Ishikawa (cell line): ENCODE data around the gene ADGRE3.
A peak's percentile ranks its signal among the peaks of the same experiment; 100 is the strongest.

Experiments used
- CEBPB ChIP-seq: IDR thresholded peaks from 2 replicates; pipeline ENCODE4 v1.6.1; 2012
- CREB1 ChIP-seq: IDR thresholded peaks from 2 replicates; pipeline ENCODE4 v1.6.1; 2012; ENCODE audit warnings: low read depth
- EGR1 ChIP-seq: IDR thresholded peaks from 2 replicates; pipeline ENCODE4 v1.6.1; 2012
- EP300 ChIP-seq: IDR thresholded peaks from 2 replicates; pipeline ENCODE4 v1.6.1; 2012; ENCODE audit warnings: borderline replicate concordance
- FOXM1 ChIP-seq: IDR thresholded peaks from 2 replicates; pipeline ENCODE4 v1.6.1; 2012; ENCODE audit warnings: low read depth, borderline replicate concordance
- NFIC ChIP-seq: IDR thresholded peaks from 2 replicates; pipeline ENCODE4 v1.6.1; 2012
- RAD21 ChIP-seq: IDR thresholded peaks from 2 replicates; pipeline ENCODE4 v1.6.1; 2012; ENCODE audit warnings: low read depth
- REST ChIP-seq: IDR thresholded peaks from 2 replicates; pipeline ENCODE4 v1.6.1; 2012; ENCODE audit warnings: low read depth, mild to moderate bottlenecking
- TAF1 ChIP-seq: IDR thresholded peaks from 2 replicates; pipeline ENCODE4 v1.6.1; 2012; ENCODE audit warnings: low read depth, mild to moderate bottlenecking
- TCF12 ChIP-seq: IDR thresholded peaks from 2 replicates; pipeline ENCODE4 v1.6.1; 2012; ENCODE audit warnings: low read depth
- TEAD4 ChIP-seq: IDR thresholded peaks from 2 replicates; pipeline ENCODE4 v1.6.1; 2012
- YY1 ChIP-seq: IDR thresholded peaks from 2 replicates; pipeline ENCODE4 v1.6.1; 2012; ENCODE audit warnings: low read depth
- ZBTB7A ChIP-seq: IDR thresholded peaks from 2 replicates; pipeline ENCODE4 v1.6.1; 2012; ENCODE audit warnings: low read depth
- TF ChIP-seq, protein P1 (sequence below): IDR thresholded peaks from 2 replicates; pipeline ENCODE4 v1.6.1; 2012
- TF ChIP-seq, protein P2 (sequence below): IDR thresholded peaks from 2 replicates; pipeline ENCODE4 v1.6.1; 2012

Gene ADGRE3

GRCh38 chr19:14686411-14686810 is 11.8 kb upstream of the ADGRE3 start:
- TF ChIP-seq RAD21 (peak; percentile 55), ZBTB7A (no peak)

DNA sequence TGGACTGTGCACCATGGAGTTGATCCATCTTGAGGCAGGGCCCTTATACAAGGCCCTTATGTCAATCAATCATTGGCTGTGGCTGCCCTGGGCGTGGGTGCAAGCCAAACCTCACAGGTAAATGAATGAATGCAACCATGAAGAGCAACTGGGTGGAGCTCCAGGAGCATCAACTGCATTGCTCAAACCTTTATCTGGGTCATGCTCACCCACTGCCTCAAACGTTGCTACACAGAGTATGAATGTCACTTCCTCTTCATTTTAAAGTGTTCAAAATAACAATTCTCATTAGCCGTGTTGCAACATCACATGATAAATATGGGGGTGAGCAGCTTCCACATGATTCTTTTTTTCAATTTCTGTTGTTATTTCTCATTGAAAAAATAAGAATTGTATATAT is 8.8 kb upstream of the ADGRE3 start:
- TF ChIP-seq, protein P1, sequence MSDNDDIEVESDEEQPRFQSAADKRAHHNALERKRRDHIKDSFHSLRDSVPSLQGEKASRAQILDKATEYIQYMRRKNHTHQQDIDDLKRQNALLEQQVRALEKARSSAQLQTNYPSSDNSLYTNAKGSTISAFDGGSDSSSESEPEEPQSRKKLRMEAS = no peak
- TF ChIP-seq TCF12 = no peak
- TF ChIP-seq, protein P2, sequence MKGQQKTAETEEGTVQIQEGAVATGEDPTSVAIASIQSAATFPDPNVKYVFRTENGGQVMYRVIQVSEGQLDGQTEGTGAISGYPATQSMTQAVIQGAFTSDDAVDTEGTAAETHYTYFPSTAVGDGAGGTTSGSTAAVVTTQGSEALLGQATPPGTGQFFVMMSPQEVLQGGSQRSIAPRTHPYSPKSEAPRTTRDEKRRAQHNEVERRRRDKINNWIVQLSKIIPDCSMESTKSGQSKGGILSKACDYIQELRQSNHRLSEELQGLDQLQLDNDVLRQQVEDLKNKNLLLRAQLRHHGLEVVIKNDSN = no peak
- TF ChIP-seq TEAD4 = no peak
- TF ChIP-seq CREB1 = no peak
- no peak for TF ChIP-seq RAD21
- no peak for TF ChIP-seq TAF1
- no peak for TF ChIP-seq EP300
- no peak for TF ChIP-seq NFIC
- TF ChIP-seq FOXM1 = no peak
- no peak for TF ChIP-seq EGR1
- TF ChIP-seq REST = no peak
- no peak for TF ChIP-seq CEBPB
- no peak for TF ChIP-seq YY1
- TF ChIP-seq ZBTB7A = no peak

DNA sequence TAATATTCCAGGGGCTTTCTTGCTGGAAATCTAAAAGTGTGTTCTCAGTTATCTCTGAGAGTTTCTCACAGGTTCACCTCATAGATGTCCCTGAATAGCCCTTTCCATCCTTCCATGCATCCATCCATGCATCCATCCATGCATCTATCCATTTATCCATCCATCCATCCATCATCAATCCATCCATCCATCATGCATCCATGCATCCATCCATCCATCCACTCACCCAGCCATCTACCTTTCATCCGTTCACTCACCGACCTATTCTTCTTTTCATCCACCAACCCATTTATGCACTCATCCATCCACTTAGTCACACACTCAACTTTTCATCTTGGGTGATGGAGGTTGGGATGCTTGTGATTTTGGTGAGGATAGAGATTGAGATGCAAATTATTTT is 7.4 kb upstream of the ADGRE3 start:
- TF ChIP-seq EGR1 = no peak
- TF ChIP-seq CREB1 = no peak
- TF ChIP-seq ZBTB7A = no peak
- TF ChIP-seq CEBPB = no peak
- TF ChIP-seq RAD21 = no peak
- TF ChIP-seq YY1 = no peak
- no peak for TF ChIP-seq NFIC
- TF ChIP-seq, protein P2 = no peak
- TF ChIP-seq, protein P1 = no peak

DNA sequence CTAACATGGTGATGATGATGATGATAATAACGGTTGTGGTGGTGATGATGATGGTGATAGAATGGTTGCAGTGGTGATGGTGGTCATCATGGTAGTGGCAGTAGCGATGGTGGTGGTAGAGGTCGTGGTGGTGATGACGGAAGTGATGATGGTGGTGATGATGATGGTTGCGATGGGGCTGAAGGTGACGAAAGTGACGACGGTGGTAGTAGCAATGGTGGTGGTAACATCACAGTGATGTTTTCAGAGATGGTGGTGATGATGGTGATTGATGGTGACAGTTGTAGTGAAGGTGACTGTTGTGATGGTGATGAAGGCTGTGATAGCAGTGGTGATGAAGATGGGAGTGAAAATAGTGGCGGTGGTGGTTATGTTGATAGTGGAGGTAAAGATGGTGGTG is 3.6 kb upstream of the ADGRE3 start:
- TF ChIP-seq NFIC (no peak), TCF12 (no peak), ZBTB7A (no peak), CEBPB (no peak), EGR1 (no peak), TEAD4 (no peak), RAD21 (no peak), TAF1 (no peak), FOXM1 (no peak), CREB1 (no peak)
- TF ChIP-seq, protein P1 = no peak

GRCh38 chr19:14677464-14677863 is 2.8 kb upstream of the ADGRE3 start:
- TF ChIP-seq CEBPB (no peak), NFIC (no peak), TCF12 (no peak), YY1 (no peak), EP300 (no peak), FOXM1 (no peak), RAD21 (no peak), TAF1 (no peak), EGR1 (no peak), ZBTB7A (no peak), TEAD4 (no peak)
- TF ChIP-seq, protein P2 = no peak
- TF ChIP-seq, protein P1 = no peak

- no peak for TF ChIP-seq EGR1
- TF ChIP-seq CEBPB = no peak
- TF ChIP-seq ZBTB7A = no peak
Observed at GRCh38 chr19:14676762-14677161, 2.1 kb upstream of the ADGRE3 start.

GRCh38 chr19:14673088-14673487 is 1.6 kb downstream of the ADGRE3 start:
- no peak for TF ChIP-seq FOXM1
- no peak for TF ChIP-seq TAF1
- TF ChIP-seq EP300 = no peak
- TF ChIP-seq YY1 = no peak
